HG02970 (cell line): ENCODE data around the gene SMIM33.
"Not testable (repeated sequence)": the region's sequence is repeated elsewhere in the genome, so short reads cannot be mapped to it uniquely, and the experiment has no call there.

ENCODE experiments used
- ATAC-seq: cut with Tn5 transposase; IDR thresholded peaks from one replicate; pipeline ENCODE4 v1.9.1; 2021; ENCODE audit warnings: mild to moderate bottlenecking, moderate library complexity, moderate number of reproducible peaks; ENCODE audit not compliant: unreplicated experiment, low FRiP score

The SMIM33 gene

GRCh38 chr5:139456776-139457175 lies 14.0 kb upstream of the SMIM33 start:
- no peak for ATAC-seq

DNA sequence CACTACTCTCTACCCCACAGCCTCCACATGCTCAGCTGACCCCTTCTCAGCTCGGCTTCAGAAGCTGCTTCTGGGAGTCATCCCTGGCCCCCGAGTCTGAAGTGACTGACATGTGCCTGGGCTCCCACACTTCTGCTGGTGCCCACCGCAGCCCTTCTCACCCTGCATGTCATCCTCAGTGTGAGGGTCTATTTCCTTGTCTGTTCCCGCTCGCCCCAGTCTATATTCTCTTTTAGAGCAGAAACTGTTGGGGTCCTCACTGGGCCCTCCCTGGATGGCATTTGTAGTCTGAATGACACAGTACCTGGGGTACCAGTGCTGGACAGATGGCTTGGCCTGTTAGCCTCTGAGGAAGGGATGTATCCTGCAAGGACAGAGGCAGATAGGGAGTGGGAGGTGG lies 13.6 kb upstream of the SMIM33 start:
- ATAC-seq: no peak

- no peak for ATAC-seq
Measured at GRCh38 chr5:139457653-139458306, 13.0 kb upstream of the SMIM33 start.

GRCh38 chr5:139458580-139459407 lies 12.0 kb upstream of the SMIM33 start:
- no peak for ATAC-seq

GRCh38 chr5:139459451-139459934 lies 11.3 kb upstream of the SMIM33 start:
- ATAC-seq: no peak

DNA sequence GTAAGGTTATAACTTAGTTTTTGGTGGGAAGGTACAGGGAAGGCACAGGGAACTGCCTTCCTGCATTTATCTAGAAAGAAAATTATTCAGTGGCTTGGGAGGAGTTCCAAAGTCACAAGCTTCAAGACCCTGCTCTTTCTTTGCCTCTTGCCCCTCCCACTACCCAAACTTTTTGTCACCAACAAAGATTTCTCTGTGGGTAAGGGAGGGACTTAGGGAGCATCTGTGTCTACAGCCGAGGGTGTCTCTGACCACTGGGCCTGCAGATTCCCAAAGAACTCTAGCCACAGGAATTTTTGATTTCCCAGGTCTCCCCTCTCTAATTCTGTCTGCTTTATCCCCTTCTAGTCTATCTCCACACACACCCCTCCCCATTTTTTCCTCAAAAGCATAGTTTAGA lies 10.3 kb upstream of the SMIM33 start:
- ATAC-seq: no peak

GRCh38 chr5:139461176-139461575 lies 9.6 kb upstream of the SMIM33 start:
- no peak for ATAC-seq

GRCh38 chr5:139461698-139462097 lies 9.1 kb upstream of the SMIM33 start:
- ATAC-seq: no peak

DNA sequence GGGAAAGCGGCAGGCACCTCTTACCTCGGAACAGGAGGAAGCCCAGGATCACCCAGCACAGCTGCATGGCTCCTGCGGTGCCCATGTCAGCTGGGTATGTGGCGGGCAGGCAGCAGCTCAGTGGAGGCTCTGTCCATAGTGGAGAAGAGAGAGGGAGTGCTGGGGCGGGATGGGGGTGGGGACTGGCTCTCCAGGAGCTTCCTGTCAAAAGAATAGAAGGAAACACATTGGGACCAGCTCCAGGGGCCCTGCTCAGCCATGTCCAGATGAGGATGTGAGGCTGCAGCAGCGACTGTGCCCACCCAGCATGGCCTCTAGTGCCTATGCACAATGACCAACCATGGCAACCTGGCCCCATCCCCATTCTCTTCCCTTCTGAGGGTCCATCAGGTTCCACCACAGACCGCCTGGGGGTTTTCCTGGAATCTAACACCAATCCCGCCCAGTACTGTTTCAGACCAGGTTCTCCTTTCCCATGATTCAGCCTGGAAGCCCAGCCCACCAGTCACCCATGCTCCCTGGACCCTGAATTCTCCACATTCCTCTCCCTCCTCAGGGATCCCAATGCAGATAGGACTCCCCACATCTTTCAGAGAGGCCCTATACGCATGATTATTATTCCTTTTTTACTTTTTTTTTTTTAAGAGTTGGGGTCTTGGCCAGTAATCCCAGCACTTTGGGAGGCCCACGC lies 8.1 kb upstream of the SMIM33 start, which contains the start of gene ECSCR:
ECSCR (minus strand) TSS at position 158 of the 691 bp plus-strand sequence; CDS start at position 85, 73 bp downstream.
- ATAC-seq: no peak

DNA sequence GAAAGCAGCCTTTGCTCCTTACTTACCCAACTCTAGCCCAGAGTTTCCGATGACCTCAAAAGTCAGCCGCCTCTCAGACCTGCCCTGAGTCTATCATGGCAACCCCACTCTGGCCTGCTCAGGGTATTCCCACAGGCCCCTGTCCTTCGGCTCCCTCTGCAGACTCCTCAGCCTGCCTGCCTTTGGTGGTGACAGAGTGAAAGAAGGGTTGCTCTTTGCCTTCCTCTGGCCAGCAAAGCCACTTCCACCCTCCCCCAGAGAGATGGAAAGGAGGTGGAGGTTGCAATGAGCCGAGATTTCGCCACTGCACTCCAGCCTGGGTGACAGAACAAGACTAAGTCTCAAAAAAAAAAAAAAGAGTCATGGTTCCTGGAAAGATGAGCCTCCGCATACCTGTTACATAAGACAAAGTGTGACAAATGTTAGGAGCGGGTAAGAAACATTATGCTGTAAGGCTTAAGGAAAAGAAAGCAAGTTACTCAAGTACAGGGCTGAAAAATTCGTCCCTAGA lies 2.3 kb upstream of the SMIM33 start:
- no peak for ATAC-seq

DNA sequence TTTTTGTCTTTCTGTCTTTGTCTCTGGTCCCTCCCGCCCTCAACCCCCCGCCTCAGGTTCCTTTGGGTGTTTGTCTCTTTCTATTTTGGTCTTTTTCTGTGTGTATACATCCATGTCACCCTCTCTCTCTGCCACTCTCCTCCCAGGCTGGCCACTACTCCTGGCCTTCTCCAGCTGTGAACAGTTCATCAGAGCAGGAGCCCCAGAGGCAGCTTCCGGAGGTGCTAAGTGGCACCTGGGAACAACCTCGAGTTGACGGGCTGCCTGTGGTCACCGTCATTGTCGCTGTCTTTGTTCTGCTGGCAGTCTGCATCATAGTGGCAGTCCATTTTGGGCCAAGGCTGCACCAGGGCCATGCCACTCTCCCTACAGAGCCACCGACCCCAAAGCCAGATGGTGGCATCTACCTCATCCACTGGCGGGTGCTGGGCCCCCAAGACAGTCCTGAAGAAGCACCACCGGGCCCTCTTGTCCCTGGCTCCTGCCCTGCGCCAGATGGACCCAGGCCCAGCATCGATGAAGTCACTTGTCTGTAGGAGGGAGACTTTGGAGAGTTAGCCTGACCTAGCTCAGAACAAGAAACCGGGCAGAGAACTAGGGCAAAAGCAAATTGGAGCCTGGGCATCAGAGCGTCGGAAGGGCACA lies 1.7 kb downstream of the SMIM33 start:
- ATAC-seq: no peak

DNA sequence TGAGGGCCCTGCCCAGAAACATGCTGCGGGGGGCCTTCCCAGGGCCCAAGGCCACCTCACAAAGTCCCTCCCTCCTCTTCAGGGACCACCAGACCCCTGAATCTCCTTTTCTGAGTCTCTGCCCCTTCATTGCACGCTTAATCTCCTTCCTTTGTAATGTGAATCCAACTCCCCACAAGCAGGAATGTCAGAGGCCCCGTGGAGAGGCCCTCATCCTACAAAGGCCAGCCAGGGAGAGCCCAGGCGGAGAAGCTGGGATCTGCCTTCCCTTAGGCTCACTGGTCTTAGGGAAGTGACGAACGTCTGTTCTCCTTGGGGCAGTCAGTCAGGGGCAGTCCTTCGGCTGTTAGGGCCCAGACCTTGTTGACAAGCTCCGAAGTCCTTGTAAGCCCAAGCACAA lies 2.3 kb downstream of the SMIM33 start:
- ATAC-seq: no peak

GRCh38 chr5:139473565-139473964 lies 2.8 kb downstream of the SMIM33 start:
- no peak for ATAC-seq

- ATAC-seq: no peak
Measured at GRCh38 chr5:139474890-139475791, 4.3 kb downstream of the SMIM33 start.

DNA sequence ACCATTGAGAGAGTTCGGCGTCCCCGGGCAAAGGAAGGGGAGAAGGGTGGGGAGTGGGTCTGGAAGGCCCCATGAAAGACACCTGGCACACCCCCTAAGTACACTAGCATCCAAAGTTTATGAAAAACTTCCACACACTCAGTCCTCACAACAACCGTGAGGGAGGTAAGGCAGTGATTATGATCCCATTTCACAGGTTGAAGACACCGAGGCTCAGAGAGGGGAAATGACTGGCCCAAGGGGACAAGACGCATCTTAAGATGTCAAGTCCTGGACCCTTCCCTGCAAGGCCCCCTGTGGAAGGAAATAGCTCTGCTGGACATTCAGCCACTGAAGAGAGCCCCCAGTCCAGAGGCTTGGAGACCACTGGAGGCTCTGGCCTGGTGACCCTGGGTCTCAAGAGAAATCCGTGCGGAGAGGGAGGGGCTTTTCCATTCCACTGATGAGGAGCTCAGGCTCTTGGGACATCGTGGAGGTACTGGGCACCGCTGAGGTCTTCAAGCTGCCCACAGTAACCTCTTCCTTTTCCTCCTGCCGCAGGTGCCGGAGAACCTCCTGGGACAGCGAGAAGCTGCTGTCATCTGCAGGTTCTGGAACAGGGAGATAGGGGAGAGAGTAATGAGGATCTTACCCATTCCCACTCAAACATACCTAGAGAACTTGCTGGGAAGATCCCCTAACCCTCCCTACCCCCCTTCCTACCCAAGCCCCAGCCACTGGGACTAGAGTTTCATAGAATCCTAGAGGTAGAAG lies 5.2 kb downstream of the SMIM33 start:
- no peak for ATAC-seq

- not testable (repeated sequence) for ATAC-seq
Measured at GRCh38 chr5:139478657-139479423, 8.0 kb downstream of the SMIM33 start.

DNA sequence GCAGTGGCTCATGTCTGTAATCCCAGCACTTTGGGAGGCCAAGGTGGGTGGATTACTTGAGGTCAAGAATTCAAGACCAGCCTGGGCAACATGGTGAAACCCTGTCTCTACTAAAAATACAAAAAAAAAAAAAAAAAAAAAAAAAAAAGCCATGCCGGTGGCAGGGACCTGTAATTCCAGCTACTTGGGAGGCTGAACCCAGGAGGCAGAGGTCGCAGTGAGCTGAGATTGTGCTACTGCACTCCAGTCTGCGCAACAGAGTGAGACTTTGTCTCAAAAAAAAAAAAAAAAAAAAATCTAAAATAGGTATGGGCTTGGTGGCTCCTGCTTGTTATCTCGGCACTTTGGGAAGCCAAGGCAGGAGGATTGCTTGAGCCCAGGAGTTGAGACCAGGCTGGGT lies 8.9 kb downstream of the SMIM33 start:
- ATAC-seq: not testable (repeated sequence)

DNA sequence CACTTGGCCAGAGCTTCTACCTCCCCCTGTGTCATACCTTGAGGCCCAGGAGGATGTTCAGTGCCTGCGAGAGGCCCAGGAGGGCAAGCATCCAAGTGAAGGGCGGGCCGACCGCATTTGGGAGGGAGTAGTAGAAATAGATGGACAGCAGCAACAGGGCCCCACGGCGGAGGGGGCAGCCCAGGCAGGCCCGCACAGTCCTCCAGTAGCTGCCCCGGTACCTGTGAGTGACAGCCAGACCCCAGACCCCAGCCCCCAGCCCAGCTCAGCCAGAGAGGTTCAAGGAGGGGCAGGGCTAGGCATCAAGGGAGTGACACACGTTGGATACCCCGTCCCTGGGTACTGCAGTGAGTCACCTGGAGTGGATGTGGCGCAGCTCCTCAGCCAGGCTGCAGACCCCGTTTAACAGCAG lies 10.3 kb downstream of the SMIM33 start:
- ATAC-seq: no peak
